DND-41 (cell line): Measurements from ENCODE around the gene CUBN.

Experiments
- CTCF ChIP-seq: IDR thresholded peaks from 2 replicates; pipeline ENCODE4 v1.5.1; 2012; ENCODE audit warnings: borderline replicate concordance, low read length, moderate library complexity, mild to moderate bottlenecking; ENCODE audit not compliant: poor library complexity, severe bottlenecking; ENCODE audit errors: extremely low read depth
- EZH2 ChIP-seq: IDR thresholded peaks from 3 replicates; pipeline ENCODE4 v1.6.1; 2012; ENCODE audit warnings: borderline replicate concordance, low read depth, mild to moderate bottlenecking, moderate library complexity, low read length, inconsistent platforms; ENCODE audit not compliant: severe bottlenecking

- TF ChIP-seq EZH2 (no peak), CTCF (no peak)
Measured at GRCh38 chr10:17062009-17062408, 67.6 kb downstream of the CUBN start.
